T-cell (primary cell): ENCODE measurements around the gene PCBP2. TPM values are rescaled to one million over a fixed set of nuclear protein-coding genes. Genes with fewer than 3 reads are reported as not detected.

Source experiments
- ATAC-seq, 4 experiments: fragments of 200-7000 bp in 3 of 4; fragments of 150-1000 bp in 1 of 4; cut with Tn5 transposase; replicated peaks in 1 of 4; 1 replicate in 3 of 4; 2 replicates in 1 of 4; pipeline ENCODE4 v1.10.0; 2021; ENCODE audit warnings: moderate library complexity in 3 of 4, mild to moderate bottlenecking in 2 of 4, moderate number of reproducible peaks in 1 of 4
- CTCF ChIA-PET, 2 donors: fragments of 300-600 bp; sonication (Branson Sonifier 250); formaldehyde crosslinking; loops; one replicate each; lab custom pipeline; 2022; ENCODE audit warnings: antibody characterized with exemption in 2 of 2; lab: Charles Lee
- POLR2A ChIA-PET, 2 donors: fragments of 300-600 bp; sonication (Branson Sonifier 250); formaldehyde crosslinking; loops; one replicate each; lab custom pipeline; 2022; ENCODE audit warnings: antibody characterized with exemption in 2 of 2; lab: Charles Lee
- DNase-seq, 35 experiments: peaks; one replicate each; pipeline versions ENCODE4 v3.0.0 to v3.0.0-alpha.2; 2013 to 2023
- H3K27ac ChIP-seq: one replicate; pipeline ENCODE4 v1.5.1; 2013; ENCODE audit warnings: low read length
- H3K27me3 ChIP-seq, 2 experiments: replicated peaks in 1 of 2; 1 replicate in 1 of 2; 2 replicates in 1 of 2; pipeline versions ENCODE4 v1.6.1 to v1.7.0; 2013; ENCODE audit warnings: low read length in 1 of 2, mixed read lengths in 1 of 2; ENCODE audit not compliant: control insufficient read depth in 2 of 2, insufficient read depth in 2 of 2; ENCODE audit errors: extremely low read depth in 1 of 2
- H3K36me3 ChIP-seq, 2 donors: 1 replicate in 1 of 2; 2 replicates in 1 of 2; pipeline versions ENCODE4 v1.6.1 to v1.7.0; 2013; ENCODE audit warnings: low read length in 1 of 2; ENCODE audit not compliant: control insufficient read depth in 2 of 2, insufficient read depth in 1 of 2; ENCODE audit errors: extremely low read depth in 1 of 2
- H3K4me1 ChIP-seq, 2 experiments: 1 replicate in 1 of 2; 2 replicates in 1 of 2; pipeline versions ENCODE4 v1.6.1 to v1.7.0; 2013; ENCODE audit warnings: low read length in 2 of 2, mixed read lengths in 1 of 2; ENCODE audit not compliant: insufficient read depth in 2 of 2, control insufficient read depth in 1 of 2; ENCODE audit errors: extremely low read depth in 1 of 2
- H3K4me3 ChIP-seq, 2 donors: 1 replicate in 1 of 2; 2 replicates in 1 of 2; pipeline versions ENCODE4 v1.5.1 to v1.7.0; 2013; ENCODE audit warnings: mild to moderate bottlenecking in 2 of 2, low read length in 1 of 2, moderate library complexity in 1 of 2; ENCODE audit not compliant: control insufficient read depth in 1 of 2; ENCODE audit errors: extremely low read depth in 1 of 2
- H3K9me3 ChIP-seq: 2 replicates; pipeline ENCODE4 v1.7.0; 2013
- H3K27ac Mint-ChIP-seq, 2 donors: one replicate each; pipeline ENCODE4 v1.8.0; 2020 to 2021; ENCODE audit warnings: mild to moderate bottlenecking in 2 of 2, mixed read lengths in 2 of 2
- H3K27me3 Mint-ChIP-seq, 2 donors: one replicate each; pipeline ENCODE4 v1.8.0; 2021 to 2022; ENCODE audit warnings: mixed read lengths in 2 of 2
- H3K36me3 Mint-ChIP-seq: one replicate; pipeline ENCODE4 v1.8.0; 2021; ENCODE audit warnings: mixed read lengths
- H3K4me1 Mint-ChIP-seq, 3 donors: one replicate each; pipeline ENCODE4 v1.8.0; 2020 to 2022; ENCODE audit warnings: mixed read lengths in 3 of 3, mild to moderate bottlenecking in 1 of 3
- H3K4me3 Mint-ChIP-seq, 3 donors: one replicate each; pipeline ENCODE4 v1.8.0; 2020 to 2022; ENCODE audit warnings: mild to moderate bottlenecking in 3 of 3, mixed read lengths in 3 of 3, moderate library complexity in 3 of 3
- H3K9me3 Mint-ChIP-seq, 3 donors: one replicate each; pipeline ENCODE4 v1.8.0; 2020 to 2022; ENCODE audit warnings: mixed read lengths in 3 of 3
- WGBS: methylation state at CpG from one replicate; pipeline ENCODE4 v1.1.5; 2013; ENCODE audit warnings: missing lambda C conversion rate; ENCODE audit not compliant: insufficient coverage; 5-methylcytosine and 5-hydroxymethylcytosine counted together
- total RNA-seq, 35 experiments: library from RNA in 6 of 35; stranded (reverse) in 6 of 35; fragments of 120-200 nt in 1 of 35; gene quantifications; one replicate each; pipeline versions ENCODE4 v1.2.1 to v1.2.4 and lab custom pipeline; 2013 to 2026

The PCBP2 gene
- total RNA-seq, 5 donors from 2014 or later (not counting 1 experiment from before 2014, with no cell fraction given), result 707 to 1,066 (median 764) TPM

DNA sequence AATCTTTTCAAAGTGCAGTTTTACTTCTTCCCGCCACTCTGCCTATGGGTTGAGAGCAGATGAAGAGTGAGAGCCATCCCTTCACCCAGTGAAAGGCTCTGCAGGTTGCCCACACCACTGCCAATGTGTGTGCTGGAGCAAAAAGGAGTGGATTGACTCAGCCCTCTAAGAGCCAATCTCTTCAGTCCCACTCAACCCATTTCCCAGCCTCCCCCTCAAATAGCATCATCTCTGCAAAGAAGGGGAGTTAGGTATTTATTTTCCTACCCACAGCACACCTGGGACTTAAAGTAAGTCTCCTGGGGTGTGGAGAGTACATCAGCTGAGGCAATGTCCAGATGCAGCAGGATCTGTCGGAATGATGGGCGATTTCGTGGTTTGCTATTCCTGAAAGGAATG, 32.1 kb downstream of the PCBP2 start:
- no peaks in the 10 kb centered on the region for H3K9me3 ChIP-seq
- no peaks in the 10 kb centered on the region for H3K27me3 ChIP-seq
- peaks cover 20 to 81% of the 10 kb centered on the region in 2 donors for H3K36me3 ChIP-seq
- no CpG with 5 or more reads among the region's 4 CpGs for whole genome bisulfite sequencing
- peaks cover 0 to 19% of the 10 kb centered on the region in 2 experiments for H3K4me1 ChIP-seq
- Mint-ChIP-seq H3K4me1 (peaks cover 3 to 13% (median 8%) of the 10 kb centered on the region in 3 donors), H3K4me3 (no peak overlapping the region), H3K27me3 (no peaks in the 10 kb centered on the region), H3K27ac (peak overlapping the region; percentile 40 to 55), H3K9me3 (no peaks in the 10 kb centered on the region), H3K36me3 (peaks cover 19% of the 10 kb centered on the region)
- ATAC-seq, result no peak
- CTCF ChIA-PET, result no interaction called here
- H3K27ac ChIP-seq, result no peak overlapping the region
- POLR2A ChIA-PET, result no interaction called here
- H3K4me3 ChIP-seq, result no peak overlapping the region
- no peak for DNase-seq

DNA sequence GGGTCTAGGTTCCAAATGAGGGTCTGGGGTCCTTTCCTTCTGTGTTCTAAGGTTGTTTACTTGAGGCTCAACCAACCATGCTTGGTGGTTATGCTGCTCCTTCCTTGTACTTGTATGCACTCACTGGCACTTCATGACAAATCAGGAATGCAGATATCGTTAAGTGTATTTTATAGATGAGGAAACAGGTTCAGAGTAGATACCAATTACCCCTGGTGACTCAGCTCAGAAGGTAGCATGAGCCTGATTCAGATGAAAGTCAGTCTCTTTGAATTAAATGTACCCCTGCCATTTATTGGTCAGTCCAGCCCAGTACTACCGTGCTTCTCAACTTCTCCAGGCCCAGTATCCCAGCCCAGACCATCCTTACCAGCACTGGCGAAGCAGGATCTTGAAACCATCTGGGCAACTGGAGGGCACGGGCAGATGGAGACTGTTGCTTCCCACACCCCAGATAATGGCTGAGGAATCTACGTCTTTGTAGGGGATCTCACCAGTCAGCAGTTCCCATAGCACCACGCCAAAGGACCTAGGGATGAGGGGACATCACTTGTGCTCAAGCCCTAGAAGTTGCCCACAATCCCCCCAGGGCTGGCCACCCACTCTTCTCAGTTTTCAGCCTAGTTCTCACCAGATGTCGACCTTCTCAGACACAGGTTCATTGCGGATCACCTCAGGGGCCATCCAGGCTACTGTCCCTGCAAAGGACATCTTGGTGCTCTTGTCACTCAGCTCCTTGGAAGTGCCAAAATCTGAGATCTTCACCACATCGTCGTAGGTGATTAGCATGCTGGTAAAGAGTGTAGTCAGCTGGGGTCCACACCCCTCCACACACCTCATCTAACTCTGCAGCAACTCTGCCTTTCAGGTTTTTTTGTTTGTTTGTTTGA, 33.0 kb downstream of the PCBP2 start:
- 95% methylated on average over 6 of the region's 10 CpGs for WGBS
- Mint-ChIP-seq H3K9me3 (no peaks in the 10 kb centered on the region), H3K4me3 (no peak overlapping the region), H3K27ac (peak overlapping the region in 1 of 2 donors; percentile 45), H3K4me1 (peaks cover under 1 to 13% (median 8%) of the 10 kb centered on the region in 3 donors), H3K27me3 (no peaks in the 10 kb centered on the region), H3K36me3 (peaks cover 10% of the 10 kb centered on the region)
- ATAC-seq (no peak), DNase-seq (no peak)
- CTCF ChIA-PET, result no interaction called here
- Histone ChIP-seq H3K36me3 (peaks cover 19 to 73% of the 10 kb centered on the region in 2 donors), H3K4me1 (peaks cover 0 to 19% of the 10 kb centered on the region in 2 experiments), H3K9me3 (no peaks in the 10 kb centered on the region), H3K4me3 (no peak overlapping the region), H3K27ac (no peak overlapping the region), H3K27me3 (no peaks in the 10 kb centered on the region)
- POLR2A ChIA-PET, result no interaction called here

DNA sequence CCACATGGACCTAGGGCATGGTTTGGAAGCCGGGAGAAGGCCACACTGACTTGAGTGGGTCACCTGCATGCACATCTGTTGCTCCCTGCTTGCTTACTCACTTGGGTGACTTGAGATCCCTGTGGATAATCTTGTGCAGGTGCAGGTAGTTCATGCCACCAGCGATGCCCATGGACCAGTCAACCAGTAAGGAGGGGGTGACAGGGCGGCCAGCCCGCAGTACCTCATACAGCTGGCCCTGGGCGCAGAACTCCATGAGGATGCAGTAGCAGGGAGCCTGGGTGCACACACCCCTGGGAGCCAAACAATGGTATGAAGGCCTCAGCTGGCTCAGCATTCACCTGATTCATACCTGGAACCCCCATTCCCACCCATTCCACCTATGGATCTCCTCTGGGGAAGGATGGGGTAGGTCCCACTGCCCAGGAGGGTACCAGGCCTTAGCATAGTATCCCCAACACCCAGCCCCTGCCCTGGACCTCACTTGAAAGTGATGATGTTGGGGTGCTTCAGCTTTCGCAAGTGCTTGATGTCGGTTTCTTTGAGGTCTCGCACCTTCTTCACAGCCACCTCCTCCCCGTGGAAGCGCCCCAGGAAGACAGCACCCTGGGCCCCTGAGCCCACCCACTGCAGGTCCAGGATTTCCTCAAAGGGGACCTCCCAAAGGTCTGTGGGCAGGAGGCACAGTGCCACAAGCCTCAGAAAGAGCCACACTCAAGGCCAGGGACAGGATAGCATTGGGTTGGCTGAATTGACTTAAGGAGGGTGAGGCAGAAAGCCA, 34.2 kb downstream of the PCBP2 start:
- no peaks in the 10 kb centered on the region for H3K9me3 ChIP-seq
- Mint-ChIP-seq H3K36me3 (peaks cover 10% of the 10 kb centered on the region), H3K9me3 (no peaks in the 10 kb centered on the region), H3K4me3 (no peak overlapping the region), H3K27me3 (no peaks in the 10 kb centered on the region), H3K4me1 (peaks cover 0 to 13% (median 8%) of the 10 kb centered on the region in 3 donors), H3K27ac (peak overlapping the region in 1 of 2 donors; percentile 9)
- peaks cover 0 to 15% of the 10 kb centered on the region in 2 experiments for H3K4me1 ChIP-seq
- ATAC-seq, result no peak
- ChIA-PET POLR2A (interaction anchor here in 1 of 2 donors (0.6 kb wide), 1 partner anchor 22 kb away, joined by 3 read pairs; no protein-coding TSS in a partner anchor), CTCF (interaction anchor here in 1 of 2 donors (0.6 kb wide), 1 partner anchor 138 kb away, joined by 3 read pairs; no protein-coding TSS in a partner anchor)
- H3K27me3 ChIP-seq, result no peaks in the 10 kb centered on the region
- 96% methylated on average over 4 of the region's 10 CpGs for WGBS
- no peak overlapping the region for H3K27ac ChIP-seq
- no peak overlapping the region for H3K4me3 ChIP-seq
- no peak for DNase-seq
- peaks cover 13 to 64% of the 10 kb centered on the region in 2 donors for H3K36me3 ChIP-seq

DNA sequence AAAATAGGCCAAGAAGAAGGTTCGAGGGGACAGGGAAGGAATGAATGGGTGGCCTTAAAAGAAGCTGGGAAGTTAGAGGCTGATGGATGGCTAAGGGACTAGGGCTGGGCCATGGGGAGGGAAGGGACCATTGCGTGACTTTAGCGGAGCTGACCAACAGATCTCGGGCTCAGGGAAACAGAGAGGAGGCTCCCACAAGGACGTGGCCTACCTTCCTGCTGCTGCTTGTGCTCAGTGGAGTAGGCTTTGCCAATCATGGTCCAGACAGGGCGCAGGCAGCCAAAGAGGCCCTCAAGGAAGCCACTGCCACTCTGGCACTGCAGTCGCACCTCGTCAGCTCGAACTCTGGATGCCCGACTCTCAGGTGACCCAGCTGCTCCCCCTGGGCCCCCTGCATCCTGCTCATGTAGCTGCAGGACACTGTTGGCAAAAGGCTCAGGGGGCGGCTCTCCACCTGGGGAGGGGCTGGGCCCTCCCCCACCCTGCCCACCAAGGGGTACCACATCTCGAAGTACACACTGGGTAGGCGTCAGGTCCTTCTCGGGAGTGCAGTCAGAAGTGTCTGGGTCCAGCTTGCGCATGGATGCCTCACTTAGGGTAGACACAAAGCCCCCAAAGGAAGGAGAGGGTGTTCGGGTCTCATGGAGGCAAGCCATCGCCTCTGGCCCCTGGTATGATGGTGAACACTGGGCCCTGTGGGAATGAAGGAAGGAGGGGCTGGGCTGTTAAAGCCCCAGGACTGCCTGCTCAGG, 35.0 kb downstream of the PCBP2 start:
- POLR2A ChIA-PET, result interaction anchor here in 1 of 2 donors (0.6 kb wide), 1 partner anchor 21 kb away, joined by 3 read pairs; no protein-coding TSS in a partner anchor
- Mint-ChIP-seq H3K4me1 (peaks cover 3 to 13% (median 8%) of the 10 kb centered on the region in 3 donors), H3K27ac (peak overlapping the region; percentile 9 to 11), H3K27me3 (no peaks in the 10 kb centered on the region), H3K9me3 (no peaks in the 10 kb centered on the region), H3K36me3 (peaks cover 8% of the 10 kb centered on the region), H3K4me3 (no peak overlapping the region)
- 93% methylated on average over 16 of the region's 17 CpGs for WGBS
- no peaks in the 10 kb centered on the region for H3K27me3 ChIP-seq
- peaks cover 9 to 58% of the 10 kb centered on the region in 2 donors for H3K36me3 ChIP-seq
- peaks cover 0 to 15% of the 10 kb centered on the region in 2 experiments for H3K4me1 ChIP-seq
- CTCF ChIA-PET, result interaction anchor here in 1 of 2 donors (0.6 kb wide), 1 partner anchor 139 kb away, joined by 3 read pairs; no protein-coding TSS in a partner anchor
- H3K27ac ChIP-seq, result no peak overlapping the region
- ATAC-seq, result no peak
- no peaks in the 10 kb centered on the region for H3K9me3 ChIP-seq
- no peak for DNase-seq
- H3K4me3 ChIP-seq, result no peak overlapping the region

DNA sequence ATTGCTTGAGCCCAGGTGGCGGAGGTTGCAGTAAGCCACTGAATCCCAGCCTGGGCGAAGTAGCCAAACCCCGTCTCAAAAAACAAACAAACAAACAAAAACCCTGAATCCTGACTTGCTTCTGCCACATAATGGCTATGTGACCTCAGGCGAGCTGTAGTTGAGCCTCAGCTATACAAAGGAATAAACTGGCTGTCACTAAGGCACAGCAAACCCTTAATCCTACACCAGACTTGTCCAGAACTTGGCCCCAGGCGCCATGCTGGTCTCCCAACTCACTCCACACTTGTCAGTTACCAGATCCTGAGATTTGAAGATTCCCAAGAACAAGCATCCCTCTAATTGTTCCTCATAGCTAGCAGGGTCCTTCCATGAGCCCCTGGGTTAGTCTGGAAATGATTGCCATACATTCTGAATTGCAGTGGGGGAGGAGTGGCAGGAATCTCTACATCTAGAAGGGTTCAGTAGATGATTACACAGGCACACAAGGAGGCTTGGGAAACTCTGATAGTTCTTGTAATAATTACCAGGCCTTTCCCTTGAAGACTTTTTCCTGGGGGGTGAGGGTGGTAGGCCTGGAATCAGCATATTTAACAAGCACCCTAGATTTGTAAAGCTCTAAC, 37.5 kb downstream of the PCBP2 start:
- POLR2A ChIA-PET, result interaction anchor here in 1 of 2 donors (0.7 kb wide), 1 partner anchor 36 kb away, joined by 5 read pairs; no protein-coding TSS in a partner anchor
- DNase-seq (no peak), ATAC-seq (no peak)
- peaks cover 21 to 28% (median 23%) of the 10 kb centered on the region in 3 donors for H3K4me1 Mint-ChIP-seq
- Histone ChIP-seq H3K4me1 (peaks cover 10 to 37% of the 10 kb centered on the region in 2 experiments), H3K4me3 (no peak overlapping the region), H3K27ac (no peak overlapping the region), H3K9me3 (no peaks in the 10 kb centered on the region), H3K36me3 (peaks cover 3 to 34% of the 10 kb centered on the region in 2 donors), H3K27me3 (no peaks in the 10 kb centered on the region)
- peak overlapping the region in 1 of 2 donors; percentile 19 for H3K27ac Mint-ChIP-seq
- no peak overlapping the region for H3K4me3 Mint-ChIP-seq
- H3K9me3 Mint-ChIP-seq, result no peaks in the 10 kb centered on the region
- CTCF ChIA-PET, result interaction anchor here (0.6 to 0.7 kb wide), 3 partner anchors 14 to 161 kb away, joined by 3 to 4 read pairs (median 3); no protein-coding TSS in a partner anchor
- H3K27me3 Mint-ChIP-seq, result no peaks in the 10 kb centered on the region
- WGBS, result 96% methylated on average over 5 of the region's 5 CpGs
- H3K36me3 Mint-ChIP-seq, result peaks cover 3% of the 10 kb centered on the region
